Epithelial cell of proximal tubule (primary cell): Measurements from ENCODE around the gene TBCB. TPM values are rescaled to one million over a fixed set of nuclear protein-coding genes. Genes with fewer than 3 reads are reported as not detected.

Experiments used
- DNase-seq: peaks from one replicate; pipeline ENCODE4 v3.0.0-alpha.2; 2011; ENCODE audit warnings: low read depth
- H3K4me3 ChIP-seq: 2 replicates; pipeline ENCODE4 v1.5.1; 2011; ENCODE audit warnings: low read depth, mild to moderate bottlenecking, low read length
- CTCF ChIP-seq: conservative IDR thresholded peaks from 2 replicates; pipeline ENCODE4 v1.5.1; 2012; ENCODE audit warnings: low read depth, mild to moderate bottlenecking, low read length
- total RNA-seq: library from RNA; depleted of rRNA; stranded (reverse); fragments of >200 nt; gene quantifications from 2 replicates; pipeline ENCODE4 v1.2.3, GENCODE V29; 2015

Gene TBCB
- total RNA-seq, 1 donor from 2014 or later = 280 TPM

- DNase-seq = no peak
- no peak for TF ChIP-seq CTCF
- no peak overlapping the region for H3K4me3 ChIP-seq
Measured at GRCh38 chr19:36101550-36102327, 13.5 kb upstream of the TBCB start.

GRCh38 chr19:36103040-36103626 lies 12.1 kb upstream of the TBCB start:
- DNase-seq = no peak
- H3K4me3 ChIP-seq = no peak overlapping the region
- TF ChIP-seq CTCF = no peak

- DNase-seq = no peak
- TF ChIP-seq CTCF = no peak
- no peak overlapping the region for H3K4me3 ChIP-seq
Measured at GRCh38 chr19:36103842-36104552, 11.3 kb upstream of the TBCB start.

- no peak overlapping the region for H3K4me3 ChIP-seq
- no peak for TF ChIP-seq CTCF
- DNase-seq = no peak
Measured at GRCh38 chr19:36106441-36106840, 8.8 kb upstream of the TBCB start.

- no peak for TF ChIP-seq CTCF
- no peak overlapping the region for H3K4me3 ChIP-seq
- no peak for DNase-seq
Measured at GRCh38 chr19:36106991-36107390, 8.3 kb upstream of the TBCB start.

GRCh38 chr19:36108684-36109083 lies 6.6 kb upstream of the TBCB start:
- no peak overlapping the region for H3K4me3 ChIP-seq

More at GRCh38 chr19:36108684-36109083, 6.6 kb upstream of the TBCB start:
- no peak for DNase-seq
- TF ChIP-seq CTCF = no peak
